ENCODE measurements around the gene CADPS.
"Not testable (repeated sequence)": the region's sequence is repeated elsewhere in the genome, so short reads cannot be mapped to it uniquely, and the experiment has no call there.

Gene CADPS

GRCh38 chr3:62584636-62585035 lies 290.6 kb downstream of the CADPS start:
- no peak for DNase-seq

GRCh38 chr3:62582495-62583172 lies 292.6 kb downstream of the CADPS start:
- no peak for DNase-seq

- not testable (repeated sequence) for DNase-seq
Observed at GRCh38 chr3:62580485-62580884, 294.7 kb downstream of the CADPS start.

- no peak for DNase-seq
Observed at GRCh38 chr3:62577153-62577552, 298.1 kb downstream of the CADPS start.

- no peak for DNase-seq
Observed at GRCh38 chr3:62574266-62574898, 300.8 kb downstream of the CADPS start.

- no peak for DNase-seq
Observed at GRCh38 chr3:62571916-62572315, 303.3 kb downstream of the CADPS start.

- DNase-seq = no peak
Observed at GRCh38 chr3:62570888-62571287, 304.3 kb downstream of the CADPS start.

- no peak for DNase-seq
Observed at GRCh38 chr3:62569609-62570008, 305.6 kb downstream of the CADPS start.

- no peak for DNase-seq
Observed at GRCh38 chr3:62567097-62568021, 307.9 kb downstream of the CADPS start.

GRCh38 chr3:62566022-62566557 lies 309.1 kb downstream of the CADPS start:
- no peak for DNase-seq

GRCh38 chr3:62562596-62562995 lies 312.6 kb downstream of the CADPS start:
- DNase-seq = no peak

- DNase-seq = no peak
Observed at GRCh38 chr3:62562017-62562416, 313.2 kb downstream of the CADPS start.

- DNase-seq = no peak
Observed at GRCh38 chr3:62559831-62560445, 315.3 kb downstream of the CADPS start.

- no peak for DNase-seq
Observed at GRCh38 chr3:62558549-62559112, 316.6 kb downstream of the CADPS start.

GRCh38 chr3:62557983-62558382 lies 317.2 kb downstream of the CADPS start:
- no peak for DNase-seq

- DNase-seq = no peak
Observed at GRCh38 chr3:62557450-62557849, 317.8 kb downstream of the CADPS start.

GRCh38 chr3:62556121-62556815 lies 318.9 kb downstream of the CADPS start:
- no peak for DNase-seq

- DNase-seq = no peak
Observed at GRCh38 chr3:62554264-62554799, 320.9 kb downstream of the CADPS start.

GRCh38 chr3:62553811-62554210 lies 321.4 kb downstream of the CADPS start:
- no peak for DNase-seq

GRCh38 chr3:62551556-62551955 lies 323.7 kb downstream of the CADPS start:
- no peak for DNase-seq

GRCh38 chr3:62550439-62550838 lies 324.8 kb downstream of the CADPS start:
- no peak for DNase-seq

All from NCI-H1417 treated with DMSO at 0.1 percent for 48 hours (cell line).